HG02623 (cell line): ENCODE data around the gene IDI1.
A peak's percentile ranks its signal among the peaks of the same experiment; 100 is the strongest.
"Not testable (repeated sequence)": the region's sequence is repeated elsewhere in the genome, so short reads cannot be mapped to it uniquely, and the experiment has no call there.

ENCODE experiments used
- ATAC-seq: cut with Tn5 transposase; IDR thresholded peaks from one replicate; pipeline ENCODE4 v1.9.1; 2021; ENCODE audit warnings: moderate library complexity; ENCODE audit not compliant: unreplicated experiment

IDI1 gene

GRCh38 chr10:1048732-1049424 lies at the start of gene IDI1:
TSS of gene IDI1 (minus strand) at chr10:1049119. CDS start at chr10:1049003, 116 bp downstream.
- ATAC-seq = peak; percentile 78

DNA sequence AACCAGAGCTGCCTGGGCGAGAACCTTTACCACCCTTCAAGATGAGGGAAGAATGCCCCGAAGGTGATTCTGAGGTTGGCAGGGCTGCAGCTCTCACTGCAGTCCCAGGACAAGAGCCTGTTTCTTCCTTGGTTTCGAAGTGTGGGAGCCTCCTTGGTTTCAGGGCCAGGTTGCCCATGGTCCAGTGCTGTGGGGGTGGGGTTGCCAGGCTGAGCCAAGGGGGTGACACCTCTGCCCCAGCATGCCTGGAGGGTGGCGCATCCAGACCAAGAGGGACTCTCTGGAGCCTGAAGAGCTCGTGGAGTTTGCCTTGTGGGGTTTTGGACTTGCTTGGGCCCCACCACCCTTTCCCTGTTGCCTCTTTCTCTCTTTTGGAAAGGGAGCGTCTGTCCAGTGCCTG lies 48.5 kb upstream of the IDI1 start:
- no peak for ATAC-seq

- no peak for ATAC-seq
Measured at GRCh38 chr10:1096287-1096889, 47.5 kb upstream of the IDI1 start.

- no peak for ATAC-seq
Measured at GRCh38 chr10:1095498-1095897, 46.6 kb upstream of the IDI1 start.

GRCh38 chr10:1094112-1095057 lies 45.5 kb upstream of the IDI1 start:
- peak; percentile 74 for ATAC-seq

- ATAC-seq = no peak
Measured at GRCh38 chr10:1093696-1094095, 44.8 kb upstream of the IDI1 start.

DNA sequence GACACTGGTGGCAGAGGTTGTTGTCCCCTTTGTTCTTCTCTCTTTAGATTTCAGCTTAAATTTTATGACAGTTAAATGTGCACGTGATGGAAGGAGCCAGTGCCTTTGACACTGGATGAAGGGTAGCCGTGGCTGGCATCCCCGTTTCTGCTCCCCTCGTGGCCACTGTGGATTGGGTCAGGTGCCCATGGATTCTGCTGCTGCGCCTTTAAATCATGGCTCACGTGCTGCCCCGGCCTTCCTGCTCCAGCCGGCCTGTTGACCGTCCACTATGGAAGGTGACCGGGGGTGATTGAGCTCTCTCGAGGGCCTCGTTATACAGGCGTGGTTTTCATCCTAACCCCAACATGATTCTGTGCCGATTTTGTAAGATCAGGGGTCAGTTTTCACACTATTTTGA lies 41.8 kb upstream of the IDI1 start:
- ATAC-seq = no peak

GRCh38 chr10:1089017-1089689 lies 40.2 kb upstream of the IDI1 start:
- no peak for ATAC-seq

GRCh38 chr10:1086787-1087186 lies 37.9 kb upstream of the IDI1 start:
- no peak for ATAC-seq

GRCh38 chr10:1085258-1085657 lies 36.3 kb upstream of the IDI1 start:
- ATAC-seq = no peak

- ATAC-seq = no peak
Measured at GRCh38 chr10:1084011-1084950, 35.4 kb upstream of the IDI1 start.

GRCh38 chr10:1083581-1083980 lies 34.7 kb upstream of the IDI1 start:
- no peak for ATAC-seq

- no peak for ATAC-seq
Measured at GRCh38 chr10:1078668-1079067, 29.7 kb upstream of the IDI1 start.

DNA sequence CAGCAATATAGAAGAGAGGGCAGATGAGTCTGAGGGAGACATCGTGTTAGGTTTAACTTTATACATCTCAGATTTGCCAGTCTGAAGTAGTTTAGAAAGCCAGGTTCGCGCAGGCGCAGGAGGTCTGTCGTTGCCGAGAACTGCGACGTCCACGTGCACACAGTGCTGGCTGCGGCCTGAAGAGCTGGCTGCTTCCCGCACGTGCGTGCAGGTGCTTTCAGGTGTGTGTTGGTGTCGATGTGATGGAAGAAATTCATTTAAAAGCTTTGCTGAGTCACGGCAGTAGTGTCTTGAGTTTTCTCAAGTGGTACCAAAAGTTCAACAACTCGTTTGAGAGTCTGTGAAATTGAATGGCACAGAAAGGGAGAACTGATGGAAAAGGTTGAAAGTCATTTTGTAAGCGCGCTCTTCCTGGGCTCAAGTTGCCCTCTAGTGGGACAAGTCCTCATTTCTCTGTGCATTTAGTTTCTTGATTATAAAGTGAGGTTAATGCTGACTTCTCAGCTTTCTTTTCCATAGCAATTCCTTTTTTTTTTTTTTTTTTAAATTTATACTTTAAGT lies 25.9 kb upstream of the IDI1 start:
- ATAC-seq = no peak

- no peak for ATAC-seq
Measured at GRCh38 chr10:1074052-1074747, 25.3 kb upstream of the IDI1 start.

- ATAC-seq = no peak
Measured at GRCh38 chr10:1070919-1071318, 22.0 kb upstream of the IDI1 start.

DNA sequence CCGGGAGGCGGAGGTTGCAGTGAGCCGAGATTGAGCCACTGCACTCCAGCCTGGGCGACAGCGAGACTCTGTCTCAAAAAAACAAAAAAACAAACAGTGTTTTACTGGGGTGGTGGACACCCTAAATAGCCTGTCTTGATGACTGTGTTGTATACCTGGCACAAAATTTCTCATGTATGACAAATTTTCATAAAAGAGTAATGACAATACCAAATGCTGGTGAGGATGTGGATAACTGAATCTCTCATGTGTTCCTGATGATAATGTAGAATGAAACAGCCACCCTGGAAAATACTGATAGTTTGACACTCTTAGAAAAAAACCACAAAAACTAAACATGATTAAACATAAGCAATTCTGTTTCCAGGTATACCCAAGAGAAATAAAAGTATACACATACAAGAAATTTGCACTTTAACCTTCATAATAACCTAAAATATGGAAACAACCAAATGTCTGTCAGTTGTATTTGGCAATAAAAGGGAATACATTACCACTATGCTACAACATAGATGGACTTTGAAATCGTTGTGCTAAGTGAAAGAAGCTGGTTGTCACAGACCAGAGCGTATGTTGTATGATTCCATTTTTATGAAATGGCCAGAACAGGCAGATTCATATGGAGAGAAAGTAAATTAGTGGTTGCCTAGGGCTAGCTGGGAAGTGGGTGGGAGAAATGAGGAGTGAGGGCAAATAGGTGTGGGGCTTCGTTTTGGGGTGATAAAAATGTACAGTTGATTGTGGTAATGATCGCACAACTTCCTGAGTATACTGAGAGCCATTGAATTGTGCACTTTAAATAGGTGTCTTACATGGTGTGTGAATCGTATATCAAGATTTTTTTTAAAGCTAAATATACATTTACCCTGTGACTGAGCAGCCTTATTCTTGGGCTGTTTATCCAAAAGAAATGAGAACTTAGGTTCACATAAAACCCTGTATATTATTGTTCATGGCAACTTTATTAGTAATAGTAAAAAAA lies 19.8 kb upstream of the IDI1 start:
- ATAC-seq = no peak

GRCh38 chr10:1066734-1067133 lies 17.8 kb upstream of the IDI1 start:
- not testable (repeated sequence) for ATAC-seq
